Activated CD4-positive, alpha-beta T cell treated with anti-CD3 and anti-CD28 coated beads, Interleukin-2, amount 50 U/mL, for 16 hours (primary cell): Measurements from ENCODE around the gene ZFAND3.

ENCODE experiments used
- DNase-seq: peaks from one replicate; pipeline ENCODE4 v3.0.0-alpha.2; 2020

ZFAND3 gene

DNA sequence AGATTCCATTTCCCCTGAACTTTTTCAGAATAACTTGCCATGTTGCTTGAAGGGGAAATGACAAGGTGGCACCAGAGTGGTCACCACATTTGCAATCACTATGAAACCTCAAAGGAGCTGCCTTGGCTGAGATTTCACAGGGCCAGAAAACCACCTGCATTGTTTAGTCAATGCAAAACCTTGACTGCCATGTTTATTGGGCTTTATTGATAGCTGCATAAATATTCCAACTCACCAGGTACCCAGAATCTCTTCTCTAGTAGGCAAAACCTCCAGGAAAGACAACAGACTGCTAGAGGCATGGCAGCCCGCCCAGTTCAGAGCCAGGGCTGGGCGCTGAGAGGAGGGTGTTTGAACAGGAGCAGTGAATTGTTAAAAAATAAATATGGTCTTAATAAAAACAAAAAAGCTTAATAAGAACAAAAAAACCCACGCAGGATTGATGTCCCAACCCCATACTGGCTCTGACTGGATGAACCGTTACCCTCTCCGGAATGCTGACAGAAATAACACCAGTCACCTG, 375.6 kb downstream of the ZFAND3 start:
- DNase-seq, result no peak

DNA sequence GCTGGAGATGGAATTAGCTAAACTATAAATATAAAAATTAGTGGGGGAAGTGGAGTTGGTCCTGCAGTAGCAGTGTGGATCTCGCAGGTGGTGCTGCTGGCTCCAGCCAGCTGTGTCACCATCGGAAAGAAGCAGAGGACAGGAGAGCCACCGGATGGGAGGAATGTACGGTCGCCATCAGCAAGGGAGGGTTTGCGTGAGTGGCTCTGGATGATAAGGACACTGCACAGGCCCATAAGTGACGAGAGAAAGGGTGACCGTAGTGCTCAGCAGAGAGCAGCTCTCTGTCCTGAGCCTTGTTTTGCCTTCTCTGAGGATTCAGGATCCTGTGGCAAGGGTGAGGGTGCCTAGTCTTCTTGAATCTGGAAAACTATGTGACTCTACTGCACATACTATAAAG, 378.7 kb downstream of the ZFAND3 start:
- no peak for DNase-seq
